SKM-1 treated with dmso at 0.1 percent for 144 hours (cell line): ENCODE data around the gene OTOG.

ENCODE experiments used
- DNase-seq: peaks from one replicate; lab custom pipeline; 2025; ENCODE audit not compliant: unreplicated experiment; lab: John Stamatoyannopoulos, UW

OTOG gene

DNA sequence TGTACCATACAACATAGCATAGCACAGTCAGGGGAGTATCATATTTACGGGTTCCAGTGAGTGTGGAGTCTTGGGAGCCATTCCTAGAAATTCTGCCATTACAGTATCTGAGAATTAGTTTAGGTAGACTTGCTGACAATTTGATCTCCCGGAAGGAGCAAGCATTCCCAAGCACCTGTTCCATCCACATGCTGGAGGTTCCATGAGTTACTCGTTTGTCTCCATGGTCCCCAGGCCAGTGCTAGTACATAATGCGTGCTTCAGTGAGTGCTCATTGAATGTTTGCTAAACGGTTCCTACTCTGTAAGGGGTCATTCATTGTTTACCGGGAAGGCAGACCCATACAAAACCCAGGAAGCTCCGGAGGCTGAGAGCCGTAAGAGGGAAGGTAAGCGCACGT lies 144.9 kb downstream of the OTOG start:
- no peak for DNase-seq

DNA sequence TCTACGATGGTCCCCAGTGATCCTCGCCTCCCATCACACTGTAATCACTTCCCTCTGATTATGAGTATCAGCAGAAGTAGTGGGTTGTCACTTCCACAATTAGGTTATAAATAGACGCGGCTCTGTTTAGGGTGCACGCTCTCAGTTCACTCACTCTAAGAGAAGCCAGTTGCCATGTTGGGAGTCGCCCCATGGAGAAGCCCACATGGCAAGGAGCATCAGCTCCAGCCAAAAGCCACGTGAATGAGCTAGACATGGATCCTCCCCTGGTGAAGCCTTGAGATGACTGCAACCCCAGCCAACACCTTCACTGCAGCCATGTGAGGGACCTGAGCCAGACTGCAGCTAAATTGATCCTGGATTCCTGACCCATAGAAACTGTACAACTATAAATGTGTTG lies 145.9 kb downstream of the OTOG start:
- DNase-seq = no peak

DNA sequence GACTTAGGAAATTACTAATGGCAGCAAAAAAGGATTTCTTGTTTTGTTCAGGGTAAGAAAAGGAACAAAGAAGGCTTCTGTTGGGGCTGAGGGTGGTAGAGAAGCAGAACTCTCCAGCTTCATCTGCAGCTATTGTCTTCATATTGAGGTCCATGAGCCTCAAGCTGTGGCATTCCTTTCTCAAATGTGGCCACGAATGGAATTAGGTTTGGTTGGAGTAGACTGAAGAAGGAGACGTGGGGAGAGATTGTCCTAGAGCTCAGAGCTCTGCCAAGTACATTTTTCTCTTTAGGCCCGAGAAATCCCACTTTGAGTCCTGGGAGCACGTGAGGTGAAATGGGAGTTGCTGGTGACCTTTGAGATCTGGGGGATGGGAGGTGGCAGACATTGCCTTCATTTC lies 146.5 kb downstream of the OTOG start:
- DNase-seq = no peak

DNA sequence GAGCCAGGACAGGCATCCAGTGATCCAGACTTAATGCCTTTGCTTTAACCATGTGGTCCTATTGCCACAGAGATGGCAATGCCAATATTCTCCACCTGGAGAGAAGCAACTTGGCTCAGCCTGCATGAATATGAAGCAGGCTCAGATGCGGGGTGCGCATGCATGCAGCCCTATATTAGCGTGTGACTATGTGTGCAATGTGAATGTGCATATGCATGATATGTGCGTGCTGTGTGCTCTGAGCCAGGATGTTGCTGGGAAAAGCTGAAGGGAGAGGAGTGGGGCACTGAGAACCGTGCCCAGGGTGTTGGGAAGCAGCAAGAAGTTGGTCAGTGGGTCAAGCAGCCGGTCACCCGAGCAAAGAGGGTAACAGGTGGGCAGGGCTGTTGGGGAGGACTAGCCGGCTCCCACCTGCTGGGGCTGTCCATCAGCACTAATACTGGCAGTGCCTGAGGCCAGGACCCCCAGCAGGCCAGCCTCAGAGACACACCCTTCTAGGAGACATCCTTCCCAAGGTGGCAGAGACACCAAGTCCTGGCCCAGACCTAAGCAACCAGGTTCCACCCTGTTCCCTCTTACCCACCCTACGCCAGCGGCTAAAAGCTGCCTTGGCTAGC lies 147.5 kb downstream of the OTOG start:
- no peak for DNase-seq

DNA sequence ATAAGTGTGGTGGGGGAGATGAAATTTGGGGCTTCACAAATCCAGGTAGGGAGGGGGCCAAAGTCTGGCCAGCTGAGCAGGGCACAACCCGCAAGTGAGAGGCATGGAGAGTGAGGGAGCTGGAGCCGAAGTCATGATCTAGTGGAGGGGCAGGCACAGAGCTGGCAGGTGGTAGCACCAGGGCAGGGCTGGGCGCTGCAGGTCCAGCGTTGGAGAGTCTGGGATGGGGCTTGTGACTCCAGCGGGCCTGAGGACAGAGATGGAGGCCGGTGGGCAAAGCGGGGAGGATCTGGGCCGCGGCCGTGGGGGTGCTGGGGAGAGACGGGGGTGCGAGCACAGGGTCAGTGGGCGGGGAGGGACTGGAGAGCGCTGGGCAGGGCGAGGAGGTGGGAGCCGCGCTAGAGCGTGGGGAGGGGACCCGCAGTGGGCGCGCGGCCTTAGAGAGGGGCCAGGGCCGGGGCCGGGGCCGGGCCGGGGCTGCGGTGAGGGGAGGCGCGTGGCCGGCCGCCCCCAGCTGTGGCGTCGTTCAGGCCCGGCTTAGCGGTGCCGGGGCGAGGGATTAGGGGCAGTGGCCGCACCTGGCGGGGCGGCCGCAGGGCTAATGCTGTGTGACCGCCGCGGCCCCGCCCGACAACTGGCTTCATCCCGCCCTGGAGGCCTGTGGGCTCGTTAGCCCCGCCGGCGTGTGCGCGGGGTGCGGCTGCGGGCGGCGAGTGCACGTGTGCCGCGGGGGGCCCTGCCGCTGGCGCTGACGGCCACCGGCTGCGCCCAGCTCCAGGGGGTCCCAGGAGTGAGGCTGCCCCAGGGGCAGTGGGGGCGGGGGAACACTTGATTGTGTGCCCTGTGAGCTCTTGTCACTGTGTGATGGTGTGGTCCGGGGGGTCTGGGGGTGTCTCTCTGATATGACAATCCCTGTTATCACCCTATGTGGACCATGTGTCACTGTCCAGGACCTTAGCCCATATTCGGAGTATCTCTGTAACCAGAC lies 148.7 kb downstream of the OTOG start:
- no peak for DNase-seq

DNA sequence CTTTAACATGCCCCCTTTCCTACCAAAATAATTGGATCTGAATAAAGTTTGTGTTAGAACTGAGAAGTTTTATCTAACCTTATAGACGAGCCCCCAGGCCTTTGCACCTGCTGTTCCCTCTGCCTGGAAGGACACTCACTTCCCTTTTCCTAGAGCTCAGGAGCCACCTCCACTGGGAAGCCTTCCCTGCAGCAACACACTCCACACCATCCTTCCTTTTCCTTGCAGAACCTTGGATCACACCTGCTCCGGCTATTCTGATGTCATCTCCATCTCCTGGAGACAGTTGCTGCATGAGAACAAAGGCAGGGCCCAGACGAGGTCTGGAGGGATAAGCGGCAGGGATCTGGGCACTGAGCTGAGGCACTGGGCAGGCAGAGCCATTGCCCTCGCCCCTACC lies 149.7 kb downstream of the OTOG start:
- no peak for DNase-seq
